HepG2 (cell line): ENCODE measurements around the gene PROX2.

Experiments used
- BHLHE40 ChIP-seq: IDR thresholded peaks from 2 replicates; pipeline ENCODE4 v1.6.1; 2011; ENCODE audit warnings: low read length, improper control_type of control experiment
- CEBPB ChIP-seq: IDR thresholded peaks from 2 replicates; pipeline ENCODE4 v1.6.1; 2011; ENCODE audit warnings: low read depth, low read length, improper control_type of control experiment, borderline replicate concordance
- CEBPG ChIP-seq: IDR thresholded peaks from 2 replicates; pipeline ENCODE4 v1.6.1; 2016
- FUBP1 ChIP-seq: sonication (generic); formaldehyde crosslinking; IDR thresholded peaks from 2 replicates; pipeline ENCODE4 v1.5.1; 2020; ENCODE audit warnings: missing genetic modification reagents, mild to moderate bottlenecking, borderline replicate concordance
- HOXA5 ChIP-seq: sonication (generic); formaldehyde crosslinking; IDR thresholded peaks from 2 replicates; pipeline ENCODE4 v1.4.0; 2020; ENCODE audit warnings: missing genetic modification reagents
- POLR2A ChIP-seq, 2 experiments: IDR thresholded peaks; 2 replicates each; pipeline ENCODE4 v1.6.1; 2011; ENCODE audit warnings: low read depth in 2 of 2, low read length in 2 of 2, mild to moderate bottlenecking in 1 of 2, moderate library complexity in 1 of 2; ENCODE audit not compliant: insufficient read depth in 1 of 2
- RFX5 ChIP-seq: IDR thresholded peaks from 2 replicates; pipeline ENCODE4 v1.6.1; 2011; ENCODE audit warnings: low read depth, low read length, improper control_type of control experiment
- TBL1XR1 ChIP-seq: fragments of 150-350 bp; IDR thresholded peaks from 2 replicates; pipeline ENCODE4 v1.6.1; 2014; ENCODE audit warnings: borderline replicate concordance, low read length; ENCODE audit not compliant: partially characterized antibody
- TOE1 ChIP-seq: sonication (generic); formaldehyde crosslinking; IDR thresholded peaks from 2 replicates; pipeline ENCODE4 v1.4.0; 2020; ENCODE audit warnings: mild to moderate bottlenecking, missing genetic modification reagents
- ZNF737 ChIP-seq: sonication (generic); formaldehyde crosslinking; IDR thresholded peaks from 2 replicates; pipeline ENCODE4 v1.5.0; 2020; ENCODE audit warnings: missing genetic modification reagents, mild to moderate bottlenecking, borderline replicate concordance
- ZNF766 ChIP-seq: sonication (generic); formaldehyde crosslinking; IDR thresholded peaks from 2 replicates; pipeline ENCODE4 v1.5.0; 2020; ENCODE audit warnings: missing genetic modification reagents, borderline replicate concordance
- ZNF773 ChIP-seq: sonication (generic); formaldehyde crosslinking; IDR thresholded peaks from 2 replicates; pipeline ENCODE4 v1.4.0; 2020; ENCODE audit warnings: missing genetic modification reagents, borderline replicate concordance
- TF ChIP-seq, protein P1 (sequence below): sonication (generic); formaldehyde crosslinking; IDR thresholded peaks from 2 replicates; pipeline ENCODE4 v1.5.0; 2020; ENCODE audit warnings: mild to moderate bottlenecking, missing genetic modification reagents, moderate library complexity
- TF ChIP-seq, protein P2 (sequence below): IDR thresholded peaks from 2 replicates; pipeline ENCODE4 v1.6.1; 2012; ENCODE audit warnings: inconsistent platforms

- TF ChIP-seq HOXA5 (no peak), RFX5 (no peak), ZNF766 (no peak), POLR2A (IDR thresholded peaks at IDR 0.05; ENCODE audit: insufficient read depth in 1 of 2, low read depth in 2 of 2, low read length in 2 of 2) (no peak), BHLHE40 (no peak), TOE1 (no peak), CEBPG (CRISPR knock-in tag) (no peak), ZNF737 (CRISPR knock-in tag) (no peak), ZNF773 (CRISPR knock-in tag) (no peak), FUBP1 (CRISPR knock-in tag) (no peak), TBL1XR1 (no peak), CEBPB (no peak)
- TF ChIP-seq, protein P1, sequence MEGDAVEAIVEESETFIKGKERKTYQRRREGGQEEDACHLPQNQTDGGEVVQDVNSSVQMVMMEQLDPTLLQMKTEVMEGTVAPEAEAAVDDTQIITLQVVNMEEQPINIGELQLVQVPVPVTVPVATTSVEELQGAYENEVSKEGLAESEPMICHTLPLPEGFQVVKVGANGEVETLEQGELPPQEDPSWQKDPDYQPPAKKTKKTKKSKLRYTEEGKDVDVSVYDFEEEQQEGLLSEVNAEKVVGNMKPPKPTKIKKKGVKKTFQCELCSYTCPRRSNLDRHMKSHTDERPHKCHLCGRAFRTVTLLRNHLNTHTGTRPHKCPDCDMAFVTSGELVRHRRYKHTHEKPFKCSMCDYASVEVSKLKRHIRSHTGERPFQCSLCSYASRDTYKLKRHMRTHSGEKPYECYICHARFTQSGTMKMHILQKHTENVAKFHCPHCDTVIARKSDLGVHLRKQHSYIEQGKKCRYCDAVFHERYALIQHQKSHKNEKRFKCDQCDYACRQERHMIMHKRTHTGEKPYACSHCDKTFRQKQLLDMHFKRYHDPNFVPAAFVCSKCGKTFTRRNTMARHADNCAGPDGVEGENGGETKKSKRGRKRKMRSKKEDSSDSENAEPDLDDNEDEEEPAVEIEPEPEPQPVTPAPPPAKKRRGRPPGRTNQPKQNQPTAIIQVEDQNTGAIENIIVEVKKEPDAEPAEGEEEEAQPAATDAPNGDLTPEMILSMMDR (CRISPR knock-in tag): no peak
- TF ChIP-seq, protein P2, sequence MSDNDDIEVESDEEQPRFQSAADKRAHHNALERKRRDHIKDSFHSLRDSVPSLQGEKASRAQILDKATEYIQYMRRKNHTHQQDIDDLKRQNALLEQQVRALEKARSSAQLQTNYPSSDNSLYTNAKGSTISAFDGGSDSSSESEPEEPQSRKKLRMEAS: no peak
Measured at GRCh38 chr14:74896400-74896799, 20.5 kb upstream of the PROX2 start.
